Measurements from ENCODE around the gene ATP1B4.

The ATP1B4 gene

GRCh38 chrX:120377715-120378114 is 15.8 kb downstream of the ATP1B4 start:
- Mint-ChIP-seq H3K4me1 (peaks cover 4% of the 10 kb centered on the region), H3K9me3 (peaks cover 5% of the 10 kb centered on the region), H3K27ac (no peak overlapping the region), H3K27me3 (ENCODE audit: low read depth) (no peaks in the 10 kb centered on the region), H3K36me3 (ENCODE audit: low read depth) (no peaks in the 10 kb centered on the region), H3K4me3 (no peak overlapping the region)
- TF ChIP-seq CTCF (IDR thresholded peaks at IDR 0.05; ENCODE audit: unreplicated experiment in 3 of 3): no peak

GRCh38 chrX:120378570-120378969 is 16.7 kb downstream of the ATP1B4 start:
- H3K9me3 Mint-ChIP-seq: peaks cover 5% of the 10 kb centered on the region
- no peaks in the 10 kb centered on the region for H3K4me1 Mint-ChIP-seq
- no peak for TF ChIP-seq CTCF (IDR thresholded peaks at IDR 0.05; ENCODE audit: unreplicated experiment in 3 of 3)
- H3K36me3 Mint-ChIP-seq (ENCODE audit: low read depth): no peaks in the 10 kb centered on the region
- no peak overlapping the region for H3K4me3 Mint-ChIP-seq
- no peaks in the 10 kb centered on the region for H3K27me3 Mint-ChIP-seq (ENCODE audit: low read depth)
- no peak overlapping the region for H3K27ac Mint-ChIP-seq

- Mint-ChIP-seq H3K4me3 (no peak overlapping the region), H3K36me3 (ENCODE audit: low read depth) (no peaks in the 10 kb centered on the region), H3K27ac (no peak overlapping the region), H3K4me1 (no peaks in the 10 kb centered on the region), H3K27me3 (ENCODE audit: low read depth) (no peaks in the 10 kb centered on the region), H3K9me3 (peaks cover 13% of the 10 kb centered on the region)
- TF ChIP-seq CTCF (IDR thresholded peaks at IDR 0.05; ENCODE audit: unreplicated experiment in 3 of 3): no peak
Observed at GRCh38 chrX:120379937-120380681, 18.2 kb downstream of the ATP1B4 start.

GRCh38 chrX:120380699-120381098 is 18.8 kb downstream of the ATP1B4 start:
- Mint-ChIP-seq H3K4me3 (no peak overlapping the region), H3K4me1 (no peaks in the 10 kb centered on the region), H3K27ac (no peak overlapping the region), H3K36me3 (ENCODE audit: low read depth) (no peaks in the 10 kb centered on the region), H3K9me3 (peaks cover 13% of the 10 kb centered on the region), H3K27me3 (ENCODE audit: low read depth) (no peaks in the 10 kb centered on the region)
- TF ChIP-seq CTCF (IDR thresholded peaks at IDR 0.05; ENCODE audit: unreplicated experiment in 3 of 3): no peak

GRCh38 chrX:120401301-120401700 is 39.4 kb downstream of the ATP1B4 start:
- no peaks in the 10 kb centered on the region for H3K4me1 Mint-ChIP-seq
- no peaks in the 10 kb centered on the region for H3K27me3 Mint-ChIP-seq (ENCODE audit: low read depth)
- H3K9me3 Mint-ChIP-seq: peaks cover 11% of the 10 kb centered on the region
- no peaks in the 10 kb centered on the region for H3K36me3 Mint-ChIP-seq (ENCODE audit: low read depth)
- TF ChIP-seq CTCF (IDR thresholded peaks at IDR 0.05; ENCODE audit: unreplicated experiment in 3 of 3): no peak
- H3K4me3 Mint-ChIP-seq: no peak overlapping the region
- H3K27ac Mint-ChIP-seq: no peak overlapping the region

GRCh38 chrX:120402369-120402768 is 40.5 kb downstream of the ATP1B4 start:
- Mint-ChIP-seq H3K4me1 (no peaks in the 10 kb centered on the region), H3K4me3 (no peak overlapping the region)
- TF ChIP-seq CTCF (IDR thresholded peaks at IDR 0.05; ENCODE audit: unreplicated experiment in 3 of 3): no peak

More at GRCh38 chrX:120402369-120402768, 40.5 kb downstream of the ATP1B4 start:
- Mint-ChIP-seq H3K9me3 (peaks cover 18% of the 10 kb centered on the region), H3K27me3 (ENCODE audit: low read depth) (no peaks in the 10 kb centered on the region), H3K27ac (no peak overlapping the region), H3K36me3 (ENCODE audit: low read depth) (no peaks in the 10 kb centered on the region)

All from nephron (organoid).